Lower leg skin (tissue), 4 donors: Measurements from ENCODE around the gene CIB4. TPM values are rescaled to one million over a fixed set of nuclear protein-coding genes. Genes with fewer than 3 reads are reported as not detected.

Experiments used
- DNase-seq, 2 donors: peaks; one replicate each; pipeline ENCODE4 v3.0.0-alpha.2; 2019; ENCODE audit warnings: low spot score in 2 of 2
- H3K4me3 ChIP-seq: fragments of 200-600 bp; sonication (generic); 2 replicates; pipeline ENCODE4 v1.5.1; 2017; ENCODE audit warnings: mild to moderate bottlenecking, low read depth; ENCODE audit not compliant: poor library complexity, severe bottlenecking
- CTCF ChIP-seq, 3 donors: fragments of 450-650 bp; IDR thresholded peaks; one replicate each; pipeline ENCODE4 v1.5.1; 2016; ENCODE audit warnings: antibody characterized with exemption in 3 of 3, mild to moderate bottlenecking in 3 of 3, moderate library complexity in 2 of 3
- POLR2A ChIP-seq, 2 donors: fragments of 450-650 bp; IDR thresholded peaks; one replicate each; pipeline ENCODE4 v1.6.1; 2016 to 2017; ENCODE audit warnings: antibody characterized with exemption in 2 of 2, mild to moderate bottlenecking in 1 of 2, moderate library complexity in 1 of 2
- WGBS, 2 donors: methylation state at CpG; one replicate each; pipeline ENCODE4 v1.1.5; 2018; 5-methylcytosine and 5-hydroxymethylcytosine counted together
- intact Hi-C: fragments of 100-400 bp; cut with DNase I; formaldehyde crosslinking; loops from one replicate; pipeline ENCODE4 v1.15.0; 2023; ENCODE audit warnings: low total_unique reads
- total RNA-seq, 4 donors: library from RNA; depleted of rRNA; stranded (reverse); fragments of >200 nt; gene quantifications; one replicate each; pipeline ENCODE4 v1.1.0, GENCODE V29; 2016

CIB4 gene
- total RNA-seq, 4 donors from 2014 or later = not detected

DNA sequence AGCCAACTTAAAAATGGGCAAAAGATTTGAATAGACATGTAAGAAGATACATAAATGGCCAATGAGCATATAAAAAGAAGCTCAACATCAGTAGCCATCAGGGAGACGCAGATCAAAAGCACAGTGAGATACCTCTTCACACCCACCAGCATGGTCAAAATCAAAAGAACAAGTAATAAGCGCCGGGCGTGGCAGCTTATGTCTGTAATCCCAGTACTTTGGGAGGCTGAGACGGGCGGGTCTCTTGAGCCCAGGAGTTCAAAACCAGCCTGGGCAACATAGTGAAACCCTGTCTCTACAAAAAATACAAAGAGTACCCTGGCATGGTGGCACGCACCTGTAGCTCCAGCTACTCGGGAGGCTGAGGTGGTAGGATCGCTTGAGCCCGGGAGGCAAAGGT, 4.6 kb upstream of the CIB4 start:
- TF ChIP-seq CTCF (IDR thresholded peaks at IDR 0.05) (no peak), POLR2A (IDR thresholded peaks at IDR 0.05) (no peak)
- DNase-seq = peak in 1 of 2 donors; percentile 54
- WGBS, 2 donors = 81 to 91% methylated on average over 10 of the region's 10 CpGs
- H3K4me3 ChIP-seq = no peak overlapping the region
- intact Hi-C loops = no loop called here

GRCh38 chr2:26644188-26644835, 3.1 kb upstream of the CIB4 start:
- 74 to 76% methylated on average over 13 of the region's 13 CpGs for WGBS, 2 donors
- intact Hi-C loops = no loop called here
- peak in 1 of 2 donors; percentile 76 for DNase-seq
- TF ChIP-seq POLR2A (IDR thresholded peaks at IDR 0.05) (no peak), CTCF (IDR thresholded peaks at IDR 0.05) (no peak)
- H3K4me3 ChIP-seq = no peak overlapping the region

GRCh38 chr2:26642429-26642828, 1.3 kb upstream of the CIB4 start:
- DNase-seq = peak in 1 of 2 donors; percentile 43
- no peak for TF ChIP-seq CTCF (IDR thresholded peaks at IDR 0.05)
- TF ChIP-seq POLR2A (IDR thresholded peaks at IDR 0.05) = no peak
- H3K4me3 ChIP-seq = no peak overlapping the region
- intact Hi-C loops = no loop called here
- WGBS, 2 donors = 54 to 55% methylated on average over 3 of the region's 3 CpGs

GRCh38 chr2:26640331-26640745, 828 bp downstream of the CIB4 start:
- peak in 1 of 2 donors; percentile 43 for DNase-seq
- WGBS, 2 donors = 44 to 47% methylated on average over 8 of the region's 8 CpGs
- TF ChIP-seq CTCF (IDR thresholded peaks at IDR 0.05) (no peak), POLR2A (IDR thresholded peaks at IDR 0.05) (no peak)
- H3K4me3 ChIP-seq = no peak overlapping the region
- intact Hi-C loops = no loop called here

DNA sequence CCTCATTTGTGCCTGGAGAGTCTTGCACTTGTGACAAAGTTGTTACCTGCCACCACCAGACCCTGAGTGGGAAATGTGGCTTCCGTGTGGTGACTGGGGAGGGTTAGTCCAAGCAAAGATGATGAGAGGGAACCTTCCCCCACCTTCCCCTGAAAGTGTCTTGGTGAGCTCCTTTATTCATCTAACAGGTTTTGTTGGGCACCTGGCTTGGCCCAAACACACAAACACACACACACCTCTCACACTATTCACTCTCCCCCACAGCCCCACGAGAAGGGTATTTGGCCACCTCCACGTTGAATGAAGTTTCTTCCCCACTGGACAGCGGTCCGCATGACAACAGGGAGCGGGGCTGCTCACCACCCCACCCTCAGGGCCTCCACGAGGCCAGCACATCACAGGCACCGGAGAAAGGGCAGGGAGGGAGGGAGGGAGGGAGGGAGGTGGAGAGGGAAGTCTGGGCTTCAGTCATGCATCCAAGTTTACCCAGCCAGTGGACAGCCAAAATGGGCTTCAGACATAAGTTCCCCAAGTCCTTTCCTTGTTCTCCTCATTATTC, 1.4 kb downstream of the CIB4 start:
- no peak overlapping the region for H3K4me3 ChIP-seq
- 58 to 77% methylated on average over 8 of the region's 8 CpGs for WGBS, 2 donors
- no peak for TF ChIP-seq CTCF (IDR thresholded peaks at IDR 0.05)
- TF ChIP-seq POLR2A (IDR thresholded peaks at IDR 0.05) = no peak
- intact Hi-C loops = no loop called here
- peak in 1 of 2 donors; percentile 73 for DNase-seq
